HG03066 (cell line): ENCODE results near the gene HECTD4.

Experiments used
- ATAC-seq: cut with Tn5 transposase; IDR thresholded peaks from one replicate; pipeline ENCODE4 v1.9.1; 2021; ENCODE audit warnings: low read depth; ENCODE audit not compliant: unreplicated experiment

HECTD4 gene

DNA sequence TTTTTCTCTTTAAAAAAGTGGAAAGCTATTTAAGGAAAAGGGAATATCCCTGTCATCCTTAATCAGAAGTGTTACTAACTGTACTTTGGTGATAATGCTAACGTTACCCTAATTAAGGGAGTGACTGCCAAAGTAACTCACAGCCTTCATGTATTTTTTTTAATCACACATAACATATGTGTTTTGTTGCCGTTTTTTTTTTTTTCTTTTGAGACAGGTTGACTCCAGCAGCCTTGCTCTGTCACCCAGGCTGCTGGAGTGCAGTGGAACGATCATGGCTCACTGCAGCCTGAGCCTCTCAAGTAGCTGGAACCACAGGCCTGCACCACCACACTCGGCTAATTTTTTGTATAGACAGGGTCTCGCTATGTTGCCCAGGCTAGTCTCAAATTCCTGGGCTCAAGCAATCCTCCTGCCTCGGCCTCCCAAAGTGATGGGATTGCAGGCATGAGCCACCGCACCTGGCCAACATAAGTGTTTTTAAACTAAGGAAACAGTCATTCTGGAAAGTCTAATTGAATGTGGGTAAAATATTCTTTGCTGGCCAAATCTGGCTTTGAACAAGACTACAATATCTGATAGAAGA is 56.5 kb downstream of the HECTD4 start:
- no peak for ATAC-seq

DNA sequence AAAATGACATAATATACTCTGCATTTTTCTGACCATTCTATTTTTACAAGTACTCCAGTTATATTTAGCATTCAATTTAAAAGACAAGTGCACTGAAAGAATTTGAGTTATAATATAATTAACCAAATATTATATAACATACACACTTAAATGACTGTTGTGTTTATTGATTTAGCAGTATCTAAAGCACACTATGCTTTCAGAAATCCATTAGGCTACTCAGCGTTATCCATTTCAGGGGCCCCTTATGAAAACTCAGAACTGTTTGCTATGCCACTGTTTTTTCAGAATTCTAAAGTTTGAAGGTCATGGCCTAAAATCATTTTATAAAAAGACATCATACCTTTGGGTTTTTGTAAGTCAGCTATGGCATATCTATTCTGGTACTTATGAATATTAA is 57.1 kb downstream of the HECTD4 start:
- no peak for ATAC-seq

DNA sequence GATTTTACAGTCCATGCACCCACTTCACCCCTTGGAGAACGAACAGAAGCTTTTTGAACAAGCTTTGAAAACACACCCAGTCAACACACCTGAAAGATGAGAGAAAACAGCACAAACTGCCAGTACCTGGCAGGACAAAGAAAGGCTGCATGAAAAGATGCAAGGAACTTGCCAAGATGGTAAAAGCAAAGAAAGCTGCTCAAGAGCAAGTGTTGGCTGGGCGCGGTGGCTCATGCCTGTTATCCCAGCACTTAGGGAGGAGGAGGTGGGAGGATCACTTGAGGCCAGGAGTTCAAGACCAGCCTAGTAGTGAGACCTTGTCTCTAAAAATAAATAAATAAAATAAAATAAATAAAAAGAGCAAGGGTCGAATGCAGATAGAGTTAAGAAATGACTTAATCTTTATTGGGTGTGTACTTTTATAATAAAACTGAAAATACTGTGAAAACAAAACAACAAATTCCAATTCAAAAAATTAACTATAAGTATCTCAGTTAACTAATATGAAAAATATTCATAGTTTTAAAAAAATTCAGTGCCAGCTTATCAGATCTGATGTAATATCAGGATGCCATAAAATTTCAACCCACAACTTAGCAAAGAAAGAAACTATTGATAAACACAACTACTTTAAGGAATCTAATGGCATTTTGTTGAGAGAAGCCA is 59.2 kb downstream of the HECTD4 start:
- no peak for ATAC-seq

DNA sequence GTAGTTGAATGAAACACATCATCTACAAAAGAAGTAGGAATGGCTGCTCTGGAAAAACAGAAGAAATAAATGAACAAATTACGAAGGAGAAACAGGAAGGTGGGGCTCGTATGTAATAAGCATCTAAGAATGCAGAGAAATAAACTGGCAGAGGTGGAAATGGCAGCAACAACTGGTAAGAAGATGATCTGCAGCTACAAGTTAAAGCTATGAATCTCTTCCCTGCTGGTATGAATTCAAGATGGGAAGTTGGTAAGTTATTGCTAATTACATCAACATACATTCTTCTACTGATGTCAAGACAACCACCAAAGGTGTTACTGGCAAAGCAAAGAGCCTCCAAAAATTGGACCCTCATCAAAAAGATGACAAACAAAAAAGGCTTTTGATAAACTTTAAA is 59.8 kb downstream of the HECTD4 start:
- no peak for ATAC-seq

DNA sequence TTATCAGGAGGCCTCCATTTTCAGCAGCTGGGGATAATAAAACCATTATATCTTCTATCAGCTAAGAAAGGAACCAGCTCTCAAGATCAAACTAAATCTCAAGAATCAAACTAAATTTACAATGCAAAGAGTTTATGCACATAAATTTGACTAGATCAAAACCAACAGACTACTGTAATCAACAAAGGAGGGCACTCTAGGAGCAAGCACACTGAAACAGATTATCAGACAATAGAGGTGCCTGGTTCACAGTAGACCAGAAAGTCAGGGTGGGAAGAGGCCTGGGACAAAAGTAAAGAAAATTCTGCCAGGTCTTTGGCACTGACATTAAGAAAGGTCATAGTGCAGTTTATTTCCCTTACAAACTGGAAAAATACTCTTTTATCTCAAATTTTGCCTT is 61.0 kb downstream of the HECTD4 start:
- ATAC-seq: no peak

DNA sequence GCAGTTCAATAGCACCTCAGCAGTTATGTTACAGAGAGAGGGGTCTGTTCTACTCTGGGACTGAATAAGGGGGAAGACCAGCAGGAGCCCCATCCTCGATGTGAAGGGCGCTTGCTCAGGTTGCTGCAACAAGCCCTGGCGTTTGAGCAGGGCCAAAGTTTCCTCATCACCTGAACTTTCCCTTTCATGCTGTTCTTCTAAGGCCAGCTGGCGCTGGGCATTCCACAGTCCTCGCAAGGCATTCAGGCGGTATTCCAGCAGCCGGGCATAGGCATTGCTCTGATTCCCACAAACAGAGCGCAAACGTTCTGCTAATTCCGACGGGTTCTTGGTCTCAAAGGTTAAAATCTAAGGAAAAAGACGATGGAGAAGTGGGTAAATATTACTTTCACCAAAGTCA is 62.8 kb downstream of the HECTD4 start:
- ATAC-seq: no peak

DNA sequence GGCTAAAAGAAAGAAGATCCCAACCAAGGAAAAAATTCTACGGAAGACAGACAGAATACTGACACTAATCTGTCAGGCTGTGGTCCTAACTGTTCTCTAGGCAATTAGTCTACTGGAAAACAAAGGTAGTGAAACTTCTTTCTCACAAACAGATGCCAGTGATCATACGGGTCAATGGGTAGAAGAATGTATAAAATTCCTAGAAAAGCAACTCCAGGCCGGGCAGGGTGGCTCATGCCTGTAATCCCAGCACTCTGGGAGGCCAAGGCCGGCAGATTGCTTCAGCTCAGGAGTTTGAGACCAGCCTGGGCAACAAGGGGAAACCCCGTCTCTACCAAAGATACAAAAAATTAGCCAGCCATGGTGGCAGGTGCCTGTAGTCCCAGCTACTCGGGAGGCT is 64.8 kb downstream of the HECTD4 start:
- ATAC-seq: no peak

DNA sequence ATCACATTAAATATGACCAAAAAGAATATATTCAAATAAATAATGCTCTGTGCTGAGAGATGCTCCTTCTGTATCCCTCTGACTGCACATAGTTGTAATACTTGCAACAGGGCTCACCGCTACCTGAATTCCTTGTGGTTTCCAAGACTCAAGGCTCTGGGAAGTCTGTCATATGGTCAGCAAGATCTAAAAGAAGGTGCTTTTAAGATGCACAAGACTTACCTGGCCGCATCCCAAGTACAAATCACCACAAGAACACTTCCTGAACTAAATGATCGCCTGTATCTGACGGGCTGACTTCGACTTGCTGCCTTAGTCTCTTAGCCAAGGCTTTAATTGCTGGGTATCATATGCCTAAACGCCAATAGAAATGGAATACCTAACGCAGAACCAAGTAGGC is 67.2 kb downstream of the HECTD4 start:
- ATAC-seq: no peak

DNA sequence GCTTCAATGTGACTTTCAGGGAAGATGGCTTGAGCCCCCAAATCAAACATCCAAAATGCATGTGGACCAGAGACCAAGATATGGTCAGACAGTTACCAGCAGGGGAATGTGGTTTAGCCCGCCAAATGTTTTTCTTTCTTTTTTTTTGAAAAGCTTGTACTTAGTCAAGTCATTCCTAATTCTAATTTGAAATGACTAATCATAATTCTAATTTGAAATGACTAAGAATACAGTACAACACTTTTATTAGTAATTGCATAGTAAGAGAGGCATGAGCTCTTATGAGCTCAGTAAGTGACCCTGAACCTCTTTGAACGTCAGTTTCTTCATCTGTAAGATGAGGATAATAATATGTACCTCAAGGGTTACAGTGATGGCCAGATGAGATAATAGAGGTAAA is 72.4 kb downstream of the HECTD4 start:
- ATAC-seq: no peak

DNA sequence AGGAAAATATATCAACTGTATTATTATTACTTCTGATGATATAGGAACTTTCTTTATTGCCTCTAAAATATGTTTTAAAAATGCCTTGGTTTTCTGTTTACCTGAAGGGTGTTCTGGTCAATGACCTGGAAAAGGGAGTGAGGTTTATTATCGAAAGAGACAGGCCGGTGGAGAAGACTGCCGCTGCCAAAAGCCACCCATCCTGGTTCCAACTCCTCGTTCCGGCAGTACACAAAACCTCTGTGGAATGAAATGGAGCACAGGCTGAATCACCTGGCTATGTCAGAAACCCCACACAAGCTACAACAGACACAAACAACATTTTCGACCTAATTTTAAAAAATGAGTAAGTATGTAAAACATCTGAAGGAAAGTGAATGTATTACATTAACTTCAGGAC is 73.6 kb downstream of the HECTD4 start:
- ATAC-seq: no peak

DNA sequence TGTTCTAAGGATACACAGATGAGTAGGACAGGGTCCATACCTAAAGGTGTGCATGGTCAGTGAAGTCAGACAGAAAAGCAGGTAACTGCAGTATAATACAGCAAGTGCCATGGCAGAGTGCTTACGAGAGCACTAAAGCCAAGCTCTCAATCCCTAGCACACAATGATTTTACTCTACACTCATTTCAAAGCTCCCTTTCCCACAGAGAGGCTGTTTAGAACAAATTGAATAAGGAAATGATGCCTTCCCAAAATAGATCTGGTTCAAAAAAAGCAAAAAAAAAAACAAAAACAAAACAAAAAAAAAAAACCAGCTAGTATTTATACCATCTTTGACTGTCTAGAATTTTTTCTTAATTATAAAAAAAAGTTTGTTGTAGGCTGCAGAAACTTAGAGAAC is 74.1 kb downstream of the HECTD4 start:
- ATAC-seq: no peak

DNA sequence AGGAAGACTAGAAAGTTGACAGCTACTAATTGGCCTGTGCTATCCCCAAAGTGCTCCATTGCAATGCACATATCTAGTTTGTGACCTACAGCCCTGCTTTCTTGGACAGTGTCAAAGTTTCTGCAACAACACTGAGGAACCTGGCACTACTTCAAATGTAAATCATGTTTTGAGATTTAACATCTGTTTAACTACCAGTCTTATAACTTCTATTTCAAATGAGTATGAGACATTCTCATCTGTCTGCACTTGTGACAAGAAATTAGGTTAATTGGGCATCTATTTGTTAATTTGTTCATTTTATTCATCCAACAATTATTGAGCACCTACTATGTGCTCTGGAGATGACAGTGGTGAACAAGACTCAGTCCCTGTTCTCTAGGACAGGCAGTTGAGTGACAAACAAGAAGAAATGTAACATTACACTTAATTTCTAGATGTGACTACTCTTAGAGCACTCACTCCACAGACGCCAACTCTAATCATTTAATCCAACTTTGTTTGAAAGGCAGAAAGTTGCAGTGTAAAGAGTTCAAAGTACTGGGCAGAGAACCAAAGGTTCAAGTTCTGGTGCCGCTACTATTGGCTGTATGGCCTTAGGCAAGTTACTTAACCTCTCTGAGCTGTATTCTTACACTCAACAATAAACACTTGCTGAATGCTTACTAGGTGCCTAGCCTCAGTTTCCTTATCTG is 74.8 kb downstream of the HECTD4 start:
- ATAC-seq: no peak

DNA sequence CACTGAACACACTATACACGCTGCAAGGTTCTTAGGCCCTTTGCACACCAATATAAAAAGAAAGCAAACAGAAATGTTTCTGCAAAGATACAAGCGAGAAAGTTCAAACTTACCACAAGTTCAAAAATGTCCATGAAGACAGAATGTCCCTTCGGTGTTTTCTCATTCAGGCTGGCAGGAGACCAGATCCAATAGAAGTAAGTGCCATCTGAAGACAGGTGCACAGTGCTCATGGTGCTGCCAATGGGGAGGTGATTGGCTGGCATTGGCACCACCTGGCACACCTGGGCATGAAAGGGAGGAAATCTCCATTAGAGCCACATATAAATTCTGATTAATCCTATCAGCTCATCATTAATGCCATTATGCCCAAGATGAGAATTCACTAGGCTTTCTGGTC is 76.3 kb downstream of the HECTD4 start:
- no peak for ATAC-seq

DNA sequence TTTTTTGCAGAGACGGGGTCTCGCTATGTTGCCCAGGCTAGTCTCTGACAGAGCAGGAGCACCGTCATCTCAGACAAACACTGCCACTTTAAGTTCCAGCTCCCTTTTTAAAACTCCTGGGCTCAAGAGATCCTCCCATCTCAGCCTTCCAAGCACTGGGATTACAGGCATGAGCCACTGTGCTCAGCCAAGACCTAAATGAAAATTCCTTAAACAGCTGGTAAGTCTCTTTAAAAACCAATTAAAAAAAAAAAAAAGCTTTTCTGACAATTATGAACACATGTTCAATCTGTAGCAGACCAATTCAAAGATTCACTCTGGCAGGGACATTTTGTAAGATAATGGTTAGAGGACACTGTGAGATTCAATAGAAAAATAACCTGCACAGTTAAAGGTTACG is 77.8 kb downstream of the HECTD4 start:
- no peak for ATAC-seq

DNA sequence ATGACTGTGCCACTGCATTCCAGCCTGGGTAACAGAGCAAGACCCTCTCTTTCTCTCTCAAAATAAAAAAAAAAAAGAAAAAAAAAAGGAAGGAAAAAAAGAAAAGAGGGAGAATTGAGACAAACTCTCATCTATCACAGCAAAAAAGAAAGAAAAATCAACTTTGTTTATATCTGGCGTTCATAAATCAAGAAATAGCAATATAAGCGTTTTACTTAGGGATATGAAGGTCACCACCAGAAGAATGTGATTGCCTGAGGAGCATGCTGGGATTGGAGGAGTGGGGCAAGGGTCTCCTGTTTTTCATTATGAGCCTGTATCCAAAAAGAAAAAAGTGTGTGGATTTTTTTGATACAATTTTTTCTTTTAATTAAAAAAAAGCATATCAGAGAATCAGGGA is 78.4 kb downstream of the HECTD4 start:
- ATAC-seq: no peak

DNA sequence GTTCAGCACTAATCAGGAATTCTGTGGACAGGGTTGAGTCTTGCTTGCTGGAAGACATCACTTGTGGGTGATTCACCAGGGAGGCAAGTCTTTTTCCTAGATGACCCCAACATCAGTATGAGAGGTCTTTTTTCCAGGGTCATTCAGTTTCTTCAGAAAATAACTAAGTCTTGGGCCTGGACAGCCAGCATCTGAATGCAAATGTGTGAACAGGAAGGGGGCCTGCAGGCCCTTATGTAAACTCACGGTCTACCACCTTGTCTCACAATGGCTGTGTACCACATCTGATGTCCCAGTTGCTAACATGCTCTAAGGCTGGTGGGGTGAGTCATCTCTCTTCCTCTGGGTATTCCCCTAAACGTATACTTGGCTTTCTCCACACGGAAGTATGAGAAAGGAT is 79.2 kb downstream of the HECTD4 start:
- peak; percentile 99 for ATAC-seq

DNA sequence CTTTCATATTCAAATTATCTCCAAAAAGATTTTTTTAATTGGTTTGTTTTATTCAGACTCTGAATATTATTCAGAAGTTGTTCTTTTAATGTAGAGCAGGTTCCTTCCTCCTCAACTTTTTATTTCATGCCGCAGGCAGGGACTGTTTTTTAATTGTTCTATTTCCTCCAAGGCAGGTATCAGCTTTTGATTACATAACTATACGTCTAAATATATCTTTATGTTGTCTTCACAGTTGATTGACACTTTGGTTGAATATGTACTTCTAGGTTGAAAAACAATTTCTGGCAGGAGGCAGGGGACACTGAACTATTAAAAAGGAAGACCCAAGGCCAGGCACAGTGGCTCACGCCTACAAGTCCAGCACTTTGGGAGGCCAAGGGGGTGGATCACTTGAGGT is 82.5 kb downstream of the HECTD4 start:
- ATAC-seq: no peak

DNA sequence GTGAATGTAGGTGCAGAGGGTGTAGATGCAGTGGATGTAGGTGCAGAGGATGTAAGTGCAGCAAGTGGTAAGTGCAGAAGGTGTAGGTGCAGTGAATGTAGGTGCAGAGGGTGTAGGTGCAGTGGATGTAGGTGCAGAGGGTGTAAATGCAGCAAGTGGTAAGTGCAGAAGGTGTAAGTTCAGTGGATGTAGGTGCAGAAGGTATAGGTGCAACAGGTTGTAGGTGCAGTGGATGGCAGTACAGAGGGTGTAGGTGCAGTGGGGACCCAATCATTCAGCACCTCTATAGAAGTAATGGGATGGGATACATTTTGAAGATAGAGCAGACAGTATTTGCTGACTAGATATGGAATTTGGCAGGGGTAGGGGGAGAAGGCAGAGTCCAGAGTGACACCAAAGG is 85.0 kb downstream of the HECTD4 start:
- ATAC-seq: no peak

DNA sequence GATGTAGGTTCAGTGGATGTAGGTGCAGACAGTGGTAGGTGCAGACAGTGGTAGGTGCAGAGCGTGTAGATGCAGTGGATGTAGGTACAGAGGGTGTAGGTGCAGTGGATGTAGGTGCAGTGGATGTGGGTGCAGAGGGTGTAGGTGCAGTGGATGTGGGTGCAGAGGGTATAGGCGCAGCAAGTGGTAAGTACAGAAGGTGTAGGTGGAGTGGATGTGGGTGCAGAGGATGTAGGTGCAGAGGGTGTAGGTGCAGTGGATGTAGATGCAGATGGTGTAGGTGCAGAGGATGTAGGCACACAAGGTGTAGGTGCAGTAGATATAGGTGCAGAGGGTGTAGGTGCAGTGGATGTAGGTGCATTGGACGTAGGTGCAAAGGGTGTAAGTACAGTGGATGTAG is 86.0 kb downstream of the HECTD4 start:
- ATAC-seq: no peak

DNA sequence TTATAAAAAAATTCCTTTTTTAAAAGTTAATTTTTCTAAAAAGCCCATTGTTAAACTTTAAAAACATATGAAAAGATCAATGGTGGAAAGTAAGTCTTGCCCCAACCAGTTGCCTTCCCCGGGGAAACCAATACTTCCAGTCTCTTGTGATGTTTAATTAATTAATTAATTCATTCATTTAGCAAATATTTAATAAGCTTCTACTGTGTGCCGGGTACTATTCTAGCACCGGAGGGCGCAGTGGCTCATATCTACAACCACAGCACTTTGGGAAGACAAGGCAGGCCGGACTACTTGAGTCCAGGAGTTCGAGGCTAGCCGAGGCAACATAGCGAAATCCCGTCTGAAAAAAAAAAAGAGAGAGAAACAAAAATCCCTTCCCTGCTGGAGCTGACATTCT is 87.4 kb downstream of the HECTD4 start:
- ATAC-seq: no peak

DNA sequence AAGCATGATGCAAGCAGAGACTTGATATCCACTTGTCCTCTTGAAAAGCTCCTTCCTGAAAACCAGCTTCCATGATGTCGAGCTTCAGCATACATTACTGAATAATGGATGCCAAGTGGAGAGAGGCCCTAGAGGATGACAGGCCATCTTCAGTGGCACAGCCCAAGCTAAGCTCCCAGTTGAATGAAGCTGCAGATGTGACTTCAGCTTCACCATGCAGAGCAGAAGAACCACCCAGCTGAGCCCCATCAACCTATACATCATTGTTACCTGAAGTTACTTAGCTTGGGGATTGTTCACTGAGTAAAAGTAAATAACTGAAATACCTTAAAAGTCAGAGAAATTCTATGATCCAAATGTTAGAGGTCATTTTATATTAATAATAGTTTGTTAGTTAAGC is 93.6 kb downstream of the HECTD4 start:
- ATAC-seq: no peak
